Motor neuron (in vitro differentiated cells): ENCODE data around the gene PAGR1. TPM values are rescaled to one million over a fixed set of nuclear protein-coding genes. Genes with fewer than 3 reads are reported as not detected.

Source experiments
- ATAC-seq, 8 experiments: fragments of 200-7000 bp; cut with Tn5 transposase; replicated peaks in 6 of 8; 2 replicates each; pipeline ENCODE4 v1.8.0; 2021; ENCODE audit warnings: mild to moderate bottlenecking in 8 of 8, moderate library complexity in 8 of 8
- H3K27ac ChIP-seq, 2 donors: fragments of 250-450 bp; sonication (Bioruptor Pico); 2 replicates each; pipeline ENCODE4 v1.9.0; 2021; ENCODE audit warnings: antibody characterized with exemption in 2 of 2, mild to moderate bottlenecking in 2 of 2, moderate library complexity in 1 of 2
- H3K4me1 ChIP-seq, 2 donors: fragments of 250-450 bp; sonication (Bioruptor Pico); replicated peaks in 1 of 2; 2 replicates each; pipeline ENCODE4 v1.6.1; 2021; ENCODE audit warnings: antibody characterized with exemption in 2 of 2, mild to moderate bottlenecking in 2 of 2, moderate library complexity in 1 of 2
- H3K4me3 ChIP-seq, 5 donors: fragments of 250-450 bp; sonication (Bioruptor Pico); 2 replicates each; pipeline ENCODE4 v1.9.0; 2021; ENCODE audit warnings: antibody characterized with exemption in 5 of 5, mild to moderate bottlenecking in 5 of 5, moderate library complexity in 4 of 5
- WGBS, 10 experiments: fragments of 450-650 bp; shearing (Covaris generic); methylation state at CpG; one replicate each; pipeline ENCODE4 v1.0.0; 2022; 5-methylcytosine and 5-hydroxymethylcytosine counted together
- in situ Hi-C, 9 experiments: fragments of 400-800 bp; cut with MboI; loops; one replicate each; pipeline ENCODE4 v1.15.0; 2021; ENCODE audit warnings: low sequenced_read_pairs in 9 of 9, low pct_unique_long_range_greater_than_20kb in 2 of 9; ENCODE audit not compliant: unreplicated experiment in 9 of 9
- total RNA-seq, 8 experiments: library from RNA; unstranded; fragments of 300-600 nt; gene quantifications; 2 replicates each; pipeline versions ENCODE4 v1.2.3 to v1.2.4, GENCODE V29; 2022

Gene PAGR1
- total RNA-seq, 8 experiments from 2014 or later: 13.7 to 53.0 (median 28.2) TPM

DNA sequence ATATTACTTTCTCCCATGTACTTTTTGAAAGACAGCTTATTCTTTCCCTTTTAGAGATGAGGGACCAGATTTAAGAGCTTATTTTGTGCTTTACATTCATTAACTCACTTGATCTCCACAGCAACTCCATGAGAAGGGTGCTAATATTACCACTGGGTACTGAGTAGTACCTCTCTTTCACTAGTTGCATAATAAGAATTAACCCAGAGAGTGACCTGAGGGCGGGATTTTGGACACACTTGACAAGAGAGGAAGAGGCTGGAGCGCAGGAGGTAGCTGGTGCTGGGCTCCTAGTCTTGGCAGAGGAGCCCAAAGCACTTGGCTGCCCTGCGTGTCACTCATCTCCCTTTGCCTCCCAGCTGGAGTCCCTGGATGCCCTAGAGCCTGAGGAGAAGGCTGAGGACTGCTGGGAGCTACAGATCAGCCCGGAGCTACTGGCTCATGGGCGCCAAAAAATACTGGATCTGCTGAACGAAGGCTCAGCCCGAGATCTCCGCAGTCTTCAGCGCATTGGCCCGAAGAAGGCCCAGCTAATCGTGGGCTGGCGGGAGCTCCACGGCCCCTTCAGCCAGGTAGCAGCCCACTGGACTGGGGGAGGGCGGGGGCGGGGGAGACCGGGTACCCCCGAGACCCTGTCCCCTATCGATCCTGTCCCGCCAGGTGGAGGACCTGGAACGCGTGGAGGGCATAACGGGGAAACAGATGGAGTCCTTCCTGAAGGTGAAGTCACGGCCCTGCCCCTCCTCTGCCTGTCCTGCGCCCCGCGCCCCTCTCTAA is 11.3 kb upstream of the PAGR1 start:
- peak in 1 of 8 experiments; percentile 12 for ATAC-seq
- Histone ChIP-seq H3K4me1 (peaks cover 24% of the 10 kb centered on the region in 2 donors), H3K27ac (peak overlapping the region; percentile 97 to 99), H3K4me3 (peak overlapping the region; percentile 57 to 92 (median 80))
- in situ Hi-C loops: loop anchor here in 5 of 9 experiments (10.0 to 25.0 kb wide), 3 partner anchors 100 to 208 kb away; partner anchors contain the start of genes C16orf92 (in 3 of the 5), DOC2A (in 3 of the 5) and ASPHD1 (in 1 of the 5)
- 0 to 100% (median 40%) methylated on average over 1 to 5 of the region's 26 CpGs; no CpG with 5 or more reads in 6 of the 10 experiments for WGBS, 10 experiments

GRCh38 chr16:29805232-29806098 is 10.5 kb upstream of the PAGR1 start:
- in situ Hi-C loops: loop anchor here in 5 of 9 experiments (10.0 to 25.0 kb wide), 3 partner anchors 101 to 207 kb away; partner anchors contain the start of genes C16orf92 (in 3 of the 5), DOC2A (in 3 of the 5) and ASPHD1 (in 1 of the 5)
- peaks cover 31 to 33% of the 10 kb centered on the region in 2 donors for H3K4me1 ChIP-seq
- 0% methylated on average over 1 to 5 of the region's 103 CpGs; no CpG with 5 or more reads in 8 of the 10 experiments for WGBS, 10 experiments
- peak; percentile 55 to 83 (median 74) for ATAC-seq
- H3K4me3 ChIP-seq: peak overlapping the region; percentile 57 to 92 (median 80)
- peak overlapping the region; percentile 97 to 99 for H3K27ac ChIP-seq

DNA sequence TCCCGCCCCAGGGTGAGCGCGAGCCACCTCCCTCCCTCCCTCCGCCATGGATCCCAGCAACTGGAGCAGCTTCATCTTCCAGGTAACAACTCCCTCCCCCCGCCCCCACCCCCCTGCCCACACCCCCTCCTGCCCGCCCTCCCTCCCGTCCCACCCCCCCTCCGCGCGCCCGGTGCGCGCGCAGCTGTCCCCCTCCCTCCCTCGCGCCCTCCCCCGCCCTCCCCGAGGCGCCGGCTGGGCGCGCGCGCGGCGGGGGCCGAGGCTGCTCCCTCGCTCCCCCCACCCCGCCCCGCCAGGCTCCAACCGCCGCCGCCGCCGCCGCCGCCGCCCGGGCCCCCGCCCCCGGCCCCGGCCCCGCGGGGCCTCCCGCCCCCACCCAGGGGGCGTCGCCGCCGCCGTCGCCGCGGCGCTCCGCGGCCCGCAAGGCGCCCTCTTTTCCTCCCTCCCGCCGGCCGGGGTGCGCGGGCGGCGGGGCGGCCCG is 9.8 kb upstream of the PAGR1 start, which contains the start of gene MAZ:
Gene MAZ, plus strand, starts transcription at position 431 of the 481 bp plus-strand sequence. CDS start 173 bp downstream, outside the sequence.
- ATAC-seq: no peak
- WGBS, 10 experiments: no CpG with 5 or more reads among the region's 67 CpGs
- peak within 1 kb of the TSS; percentile 66 to 92 (median 80) for H3K4me3 ChIP-seq
- H3K27ac ChIP-seq: peak within 1 kb of the TSS; percentile 98 to 99
- in situ Hi-C loops: loop anchor here in 5 of 9 experiments (10.0 to 25.0 kb wide), 3 partner anchors 101 to 206 kb away; partner anchors contain the start of genes C16orf92 (in 3 of the 5), DOC2A (in 3 of the 5) and ASPHD1 (in 1 of the 5)
- H3K4me1 ChIP-seq: peaks cover 37 to 38% of the 10 kb centered on the region in 2 donors

DNA sequence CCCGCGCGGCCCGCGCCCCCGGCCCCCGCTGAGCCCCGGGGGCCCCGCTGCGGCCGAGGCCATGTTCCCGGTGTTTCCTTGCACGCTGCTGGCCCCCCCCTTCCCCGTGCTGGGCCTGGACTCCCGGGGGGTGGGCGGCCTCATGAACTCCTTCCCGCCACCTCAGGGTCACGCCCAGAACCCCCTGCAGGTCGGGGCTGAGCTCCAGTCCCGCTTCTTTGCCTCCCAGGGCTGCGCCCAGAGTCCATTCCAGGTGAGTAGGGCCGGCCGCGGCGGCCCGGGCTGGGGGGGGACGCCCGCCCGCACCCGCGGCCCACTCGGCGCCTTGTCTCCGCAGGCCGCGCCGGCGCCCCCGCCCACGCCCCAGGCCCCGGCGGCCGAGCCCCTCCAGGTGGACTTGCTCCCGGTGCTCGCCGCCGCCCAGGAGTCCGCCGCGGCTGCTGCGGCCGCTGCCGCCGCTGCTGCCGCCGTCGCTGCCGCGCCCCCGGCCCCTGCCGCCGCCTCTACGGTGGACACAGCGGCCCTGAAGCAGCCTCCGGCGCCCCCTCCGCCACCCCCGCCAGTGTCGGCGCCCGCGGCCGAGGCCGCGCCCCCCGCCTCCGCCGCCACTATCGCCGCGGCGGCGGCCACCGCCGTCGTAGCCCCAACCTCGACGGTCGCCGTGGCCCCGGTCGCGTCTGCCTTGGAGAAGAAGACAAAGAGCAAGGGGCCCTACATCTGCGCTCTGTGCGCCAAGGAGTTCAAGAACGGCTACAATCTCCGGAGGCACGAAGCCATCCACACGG is 9.1 kb upstream of the PAGR1 start:
- H3K4me3 ChIP-seq: peak overlapping the region; percentile 66 to 80 (median 68)
- H3K27ac ChIP-seq: peak overlapping the region; percentile 98
- in situ Hi-C loops: loop anchor here in 5 of 9 experiments (10.0 to 25.0 kb wide), 3 partner anchors 102 to 205 kb away; partner anchors contain the start of genes C16orf92 (in 3 of the 5), DOC2A (in 3 of the 5) and ASPHD1 (in 1 of the 5)
- ATAC-seq: no peak
- peaks cover 37 to 38% of the 10 kb centered on the region in 2 donors for H3K4me1 ChIP-seq
- WGBS, 10 experiments: 0% methylated on average over 8 of the region's 99 CpGs; no CpG with 5 or more reads in 9 of the 10 experiments

- in situ Hi-C loops: loop anchor here in 5 of 9 experiments (10.0 to 25.0 kb wide), 3 partner anchors 103 to 205 kb away; partner anchors contain the start of genes C16orf92 (in 3 of the 5), DOC2A (in 3 of the 5) and ASPHD1 (in 1 of the 5)
- ATAC-seq: peak; percentile 28 to 48 (median 36)
- Histone ChIP-seq H3K4me1 (peaks cover 37 to 38% of the 10 kb centered on the region in 2 donors), H3K4me3 (peak overlapping the region; percentile 66 to 80 (median 68)), H3K27ac (peak overlapping the region; percentile 98)
- WGBS, 10 experiments: 0% methylated on average over 1 to 5 of the region's 69 CpGs; no CpG with 5 or more reads in 4 of the 10 experiments
Measured at GRCh38 chr16:29807426-29808218, 8.3 kb upstream of the PAGR1 start.

DNA sequence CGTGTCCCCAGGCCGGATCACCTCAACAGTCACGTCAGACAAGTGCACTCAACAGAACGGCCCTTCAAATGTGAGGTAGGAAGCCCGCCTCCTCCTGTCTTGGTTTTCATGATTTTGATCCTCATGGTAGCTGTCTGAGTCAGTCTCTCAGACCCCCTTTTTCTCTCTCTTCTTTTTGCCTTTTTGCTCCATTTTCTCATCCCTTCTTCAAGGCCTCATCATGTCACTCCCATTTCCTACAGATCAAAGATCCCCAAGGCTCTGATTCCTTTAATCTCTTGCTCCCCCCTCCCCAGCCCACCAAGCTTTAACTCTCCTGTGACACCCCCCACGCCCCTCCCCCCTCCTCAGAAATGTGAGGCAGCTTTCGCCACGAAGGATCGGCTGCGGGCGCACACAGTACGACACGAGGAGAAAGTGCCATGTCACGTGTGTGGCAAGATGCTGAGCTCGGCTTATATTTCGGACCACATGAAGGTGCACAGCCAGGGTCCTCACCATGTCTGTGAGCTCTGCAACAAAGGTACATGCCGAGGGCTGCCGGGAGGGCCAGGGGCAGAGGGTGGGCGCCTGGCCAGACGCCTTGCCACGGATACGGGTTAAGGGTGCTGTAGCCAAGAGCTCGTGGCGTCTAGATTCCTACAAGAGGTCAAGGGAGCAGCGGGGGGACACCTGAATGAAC is 7.6 kb upstream of the PAGR1 start:
- H3K4me3 ChIP-seq: peak overlapping the region; percentile 66 to 80 (median 68)
- H3K4me1 ChIP-seq: peaks cover 39 to 40% of the 10 kb centered on the region in 2 donors
- WGBS, 10 experiments: 0 to 100% (median 78%) methylated on average over 1 to 8 of the region's 25 CpGs; no CpG with 5 or more reads in 2 of the 10 experiments
- no peak for ATAC-seq
- H3K27ac ChIP-seq: peak overlapping the region; percentile 98
- in situ Hi-C loops: loop anchor here in 5 of 9 experiments (10.0 to 25.0 kb wide), 3 partner anchors 104 to 204 kb away; partner anchors contain the start of genes C16orf92 (in 3 of the 5), DOC2A (in 3 of the 5) and ASPHD1 (in 1 of the 5)

DNA sequence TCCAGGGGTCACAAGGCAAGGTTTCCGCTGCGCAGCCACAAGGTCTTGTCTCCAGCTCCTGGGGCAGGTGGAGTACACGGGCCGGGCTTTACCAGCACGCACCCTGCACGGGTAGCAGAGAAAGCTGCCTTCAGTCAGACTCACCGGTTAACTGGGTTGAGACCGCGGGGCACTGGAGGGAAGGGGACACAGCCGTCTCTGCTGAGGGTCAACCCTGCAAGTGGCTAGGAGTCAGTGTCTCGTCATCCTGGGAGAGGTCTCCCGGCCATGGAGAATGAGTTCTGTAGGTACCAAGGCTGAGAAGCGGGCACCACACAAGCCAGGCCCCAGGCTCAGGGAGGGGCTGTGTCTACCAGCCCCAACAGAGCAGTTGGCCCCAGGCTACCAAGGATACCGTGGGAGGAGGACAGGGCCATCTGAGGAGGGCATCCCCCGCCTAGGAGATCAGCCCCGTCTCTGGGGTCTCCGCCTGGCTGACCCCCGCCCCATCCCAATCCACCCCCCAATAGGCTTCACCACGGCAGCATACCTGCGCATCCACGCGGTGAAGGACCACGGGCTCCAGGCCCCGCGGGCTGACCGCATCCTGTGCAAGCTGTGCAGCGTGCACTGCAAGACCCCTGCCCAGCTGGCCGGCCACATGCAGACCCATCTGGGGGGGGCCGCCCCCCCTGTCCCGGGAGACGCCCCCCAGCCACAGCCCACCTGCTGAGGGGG is 6.8 kb upstream of the PAGR1 start:
- peaks cover 39 to 42% of the 10 kb centered on the region in 2 donors for H3K4me1 ChIP-seq
- no peak for ATAC-seq
- H3K4me3 ChIP-seq: peak overlapping the region in 1 of 5 donors; percentile 68
- in situ Hi-C loops: loop anchor here in 5 of 9 experiments (10.0 to 25.0 kb wide), 3 partner anchors 103 to 203 kb away; partner anchors contain the start of genes C16orf92 (in 3 of the 5), DOC2A (in 3 of the 5) and ASPHD1 (in 1 of the 5)
- 20 to 100% (median 82%) methylated on average over 1 to 8 of the region's 31 CpGs; no CpG with 5 or more reads in 6 of the 10 experiments for WGBS, 10 experiments
- H3K27ac ChIP-seq: peak overlapping the region in 1 of 2 donors; percentile 4

DNA sequence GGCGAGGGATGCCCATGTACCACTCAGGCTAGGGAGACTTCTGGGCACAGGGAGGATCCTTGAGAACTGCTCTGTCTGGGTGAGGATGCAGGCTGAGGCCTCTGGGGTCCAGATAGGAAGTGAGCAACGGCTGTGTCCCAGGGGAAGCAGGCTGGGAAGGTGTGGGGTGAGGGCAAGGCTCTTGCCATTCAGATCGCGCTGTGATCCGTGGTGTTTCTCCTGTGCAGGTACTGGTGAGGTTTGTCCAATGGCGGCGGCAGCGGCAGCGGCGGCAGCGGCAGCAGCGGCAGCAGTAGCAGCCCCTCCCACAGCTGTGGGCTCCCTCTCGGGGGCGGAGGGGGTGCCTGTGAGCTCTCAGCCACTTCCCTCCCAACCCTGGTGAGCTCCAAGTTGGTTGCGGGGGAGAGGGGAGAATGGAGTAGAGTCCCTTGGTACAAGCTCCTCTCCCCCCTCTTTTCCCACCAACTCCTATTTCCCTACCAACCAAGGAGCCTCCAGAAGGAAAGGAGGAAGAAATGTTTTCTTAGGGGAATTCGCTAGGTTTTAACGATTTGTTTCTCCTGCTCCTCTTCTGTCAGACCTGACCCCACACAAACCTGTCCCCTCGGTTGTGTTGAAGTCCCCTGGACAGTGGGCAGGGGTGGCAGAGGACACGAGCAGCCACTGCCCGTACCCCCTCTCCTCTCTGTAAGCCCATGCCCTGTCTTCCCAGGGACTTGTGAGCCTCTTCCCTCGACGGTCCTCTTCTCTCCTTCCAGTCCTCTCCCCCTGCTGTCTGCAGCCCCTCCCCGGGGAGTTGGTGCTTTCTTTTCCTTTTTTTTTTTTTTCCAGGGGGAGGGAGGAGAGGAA is 5.9 kb upstream of the PAGR1 start:
- Histone ChIP-seq H3K4me3 (peak overlapping the region in 2 of 5 donors; percentile 7 to 49), H3K27ac (peak overlapping the region; percentile 4 to 87), H3K4me1 (peaks cover 34 to 46% of the 10 kb centered on the region in 2 donors)
- ATAC-seq: no peak
- WGBS, 10 experiments: 17 to 76% (median 39%) methylated on average over 2 to 9 of the region's 23 CpGs; no CpG with 5 or more reads in 4 of the 10 experiments
- in situ Hi-C loops: loop anchor here in 5 of 9 experiments (10.0 to 25.0 kb wide), 3 partner anchors 102 to 202 kb away; partner anchors contain the start of genes C16orf92 (in 3 of the 5), DOC2A (in 3 of the 5) and ASPHD1 (in 1 of the 5)

- no CpG with 5 or more reads among the region's 9 CpGs for WGBS, 10 experiments
- ATAC-seq: no peak
- peak overlapping the region; percentile 3 to 87 for H3K27ac ChIP-seq
- in situ Hi-C loops: loop anchor here in 4 of 9 experiments (25.0 kb wide), 2 partner anchors 102 to 202 kb away; partner anchors contain the start of genes C16orf92 (in 3 of the 4), DOC2A (in 3 of the 4) and ASPHD1 (in 1 of the 4)
- H3K4me1 ChIP-seq: peaks cover 34 to 46% of the 10 kb centered on the region in 2 donors
- peak overlapping the region in 4 of 5 donors; percentile 49 to 85 (median 66) for H3K4me3 ChIP-seq
Measured at GRCh38 chr16:29810699-29811169, 5.2 kb upstream of the PAGR1 start.
